Endothelial cell of umbilical vein (primary cell): Measurements from ENCODE around the gene CFAP97D1. TPM values are rescaled to one million over a fixed set of nuclear protein-coding genes. Genes with fewer than 3 reads are reported as not detected.

Experiments used
- BruUV-seq: library from RNA; stranded (reverse); fragments of 400-500 nt; replicated peaks from 2 replicates; lab custom pipeline; 2021; lab: Mats Ljungman, UMichigan
- CTCF ChIA-PET: fragments of 300-600, 350-600 bp; sonication (Branson Sonifier 250); formaldehyde crosslinking; loops from one replicate; lab custom pipeline; 2021; ENCODE audit warnings: antibody characterized with exemption, inconsistent platforms; lab: Charles Lee
- POLR2A ChIA-PET: fragments of 300-600, 350-600 bp; sonication (Branson Sonifier 250); formaldehyde crosslinking; loops from one replicate; lab custom pipeline; 2021; ENCODE audit warnings: antibody characterized with exemption, inconsistent platforms; lab: Charles Lee
- DNase-seq: peaks from one replicate; pipeline ENCODE4 v3.0.0-alpha.2; 2011; ENCODE audit warnings: low read depth, low spot score
- FAIRE-seq: peaks from 2 replicates; lab custom pipeline; 2011; peaks lifted over from hg19 to GRCh38; lab: Jason Lieb, UNC
- H2AFZ ChIP-seq: 2 replicates; pipeline ENCODE4 v1.6.0; 2012; ENCODE audit warnings: low read depth, low read length, control low read depth, inconsistent platforms
- H3K27ac ChIP-seq: 2 replicates; pipeline ENCODE4 v1.5.1; 2011; ENCODE audit warnings: low read depth, mild to moderate bottlenecking, control low read depth, low read length, moderate library complexity; ENCODE audit not compliant: insufficient read depth
- H3K27me3 ChIP-seq, 2 experiments: 2 replicates each; pipeline versions ENCODE4 v1.6.0 to v1.6.1; 2011; ENCODE audit warnings: low read length in 2 of 2, mixed read lengths in 1 of 2; ENCODE audit not compliant: control insufficient read depth in 2 of 2, insufficient read depth in 2 of 2
- H3K36me3 ChIP-seq, 2 experiments: 2 replicates in 1 of 2; 3 replicates in 1 of 2; pipeline ENCODE4 v1.5.1; 2011; ENCODE audit warnings: low read length in 2 of 2, mild to moderate bottlenecking in 1 of 2, moderate library complexity in 1 of 2; ENCODE audit not compliant: control insufficient read depth in 2 of 2, insufficient read depth in 2 of 2; ENCODE audit errors: extremely low read depth in 1 of 2
- H3K4me1 ChIP-seq: 3 replicates; pipeline ENCODE4 v1.5.1; 2011; ENCODE audit warnings: mild to moderate bottlenecking, low read length; ENCODE audit not compliant: control insufficient read depth, insufficient read depth; ENCODE audit errors: extremely low read depth
- H3K4me2 ChIP-seq: 2 replicates; pipeline ENCODE4 v1.6.1; 2011; ENCODE audit warnings: low read length, control low read depth, mixed read lengths; ENCODE audit not compliant: insufficient read depth
- H3K4me3 ChIP-seq, 3 experiments: fragments of 200-600 bp in 1 of 3; sonication (generic), shearing (Covaris generic) in 1 of 3; replicated peaks in 1 of 3; 2 replicates each; pipeline ENCODE4 v1.5.1; 2011 to 2016; ENCODE audit warnings: control low read depth in 3 of 3, low read length in 3 of 3, mild to moderate bottlenecking in 2 of 3, inconsistent platforms in 1 of 3, low read depth in 1 of 3, moderate library complexity in 1 of 3; ENCODE audit not compliant: insufficient read depth in 1 of 3
- H3K79me2 ChIP-seq: 2 replicates; pipeline ENCODE4 v1.6.0; 2012; ENCODE audit warnings: low read length, inconsistent platforms; ENCODE audit not compliant: control insufficient read depth, insufficient read depth
- H3K9ac ChIP-seq: replicated peaks from 2 replicates; pipeline ENCODE3; 2011; ENCODE audit warnings: low read length, control low read depth; ENCODE audit not compliant: insufficient read depth; ENCODE audit errors: extremely low read depth
- H3K9me1 ChIP-seq: replicated peaks from 3 replicates; pipeline ENCODE4 v1.6.0; 2011; ENCODE audit warnings: mild to moderate bottlenecking, low read length; ENCODE audit not compliant: control insufficient read depth, insufficient read depth; ENCODE audit errors: extremely low read depth
- H3K9me3 ChIP-seq: replicated peaks from 2 replicates; pipeline ENCODE4 v1.5.1; 2012; ENCODE audit warnings: low read length, inconsistent platforms; ENCODE audit not compliant: control insufficient read depth, insufficient read depth
- H4K20me1 ChIP-seq: replicated peaks from 2 replicates; pipeline ENCODE3; 2011; ENCODE audit warnings: mild to moderate bottlenecking, low read length; ENCODE audit not compliant: control insufficient read depth, insufficient read depth; ENCODE audit errors: extremely low read depth
- CTCF ChIP-seq, 2 donors: IDR thresholded peaks; 1 replicate in 1 of 2; 2 replicates in 1 of 2; pipeline ENCODE4 v1.5.1; 2011; ENCODE audit warnings: low read length in 2 of 2, mild to moderate bottlenecking in 2 of 2, moderate library complexity in 2 of 2, control low read depth in 1 of 2, inconsistent platforms in 1 of 2, low read depth in 1 of 2; ENCODE audit not compliant: insufficient read depth in 1 of 2; ENCODE audit errors: extremely low read depth in 1 of 2
- EZH2 ChIP-seq: IDR thresholded peaks from 2 replicates; pipeline ENCODE4 v1.6.1; 2012; ENCODE audit warnings: borderline replicate concordance, low read depth, mild to moderate bottlenecking, moderate library complexity, low read length, inconsistent platforms; ENCODE audit not compliant: severe bottlenecking
- FOS ChIP-seq: IDR thresholded peaks from 2 replicates; pipeline ENCODE4 v1.6.1; 2011; ENCODE audit warnings: mild to moderate bottlenecking, low read length, moderate library complexity, borderline replicate concordance; ENCODE audit not compliant: insufficient read depth
- GATA2 ChIP-seq: IDR thresholded peaks from 2 replicates; pipeline ENCODE4 v1.7.0; 2011; ENCODE audit warnings: low read depth, mild to moderate bottlenecking, moderate library complexity, mixed read lengths, low read length; ENCODE audit not compliant: insufficient read length, insufficient read depth
- JUN ChIP-seq: IDR thresholded peaks from 2 replicates; pipeline ENCODE4 v1.6.1; 2011; ENCODE audit warnings: borderline replicate concordance, low read depth; ENCODE audit not compliant: insufficient read length, insufficient read depth
- MAX ChIP-seq: IDR thresholded peaks from 2 replicates; pipeline ENCODE4 v1.6.1; 2011; ENCODE audit not compliant: insufficient read depth, insufficient read length
- MYC ChIP-seq: IDR thresholded peaks from one replicate; pipeline ENCODE4 v1.6.1; 2011; ENCODE audit warnings: mild to moderate bottlenecking, low read depth, low read length
- POLR2A ChIP-seq: IDR thresholded peaks from 2 replicates; pipeline ENCODE4 v1.6.1; 2012; ENCODE audit warnings: low read depth, mild to moderate bottlenecking, control low read depth, low read length
- POLR2AphosphoS5 ChIP-seq: IDR thresholded peaks from 2 replicates; pipeline ENCODE4 v1.6.1; 2012; ENCODE audit warnings: low read depth, mild to moderate bottlenecking, control low read depth, low read length, moderate library complexity; ENCODE audit not compliant: insufficient read depth
- dilution Hi-C: fragments of 300-500 bp; cut with MboI; formaldehyde crosslinking; loops from one replicate; pipeline ENCODE4 v1.15.0; 2019; ENCODE audit warnings: low sequenced_read_pairs; ENCODE audit not compliant: extremely low pct_ligation_motif_present
- intact Hi-C: fragments of 100-400 bp; cut with micrococcal nuclease; formaldehyde crosslinking; loops from one replicate; pipeline ENCODE4 v1.10.0; 2022
- polyA plus RNA-seq, 4 experiments: library from polyadenylated mRNA; depleted of rRNA in 3 of 4; stranded (reverse) in 3 of 4; unstranded in 1 of 4; fragments of >200 nt; gene quantifications; 2 replicates each; pipeline versions ENCODE4 v1.2.1 to v1.2.3, GENCODE V29; 2011 to 2012; ENCODE audit warnings: missing spikeins in 1 of 4
- total RNA-seq: library from RNA; stranded (reverse); gene quantifications from 2 replicates; pipeline ENCODE4 v1.2.3, GENCODE V29; 2021

CFAP97D1 gene
- total and polyA plus RNA-seq, 2 donors (not counting 3 experiments of a cell fraction or from before 2014, with no cell fraction given) = not detected

DNA sequence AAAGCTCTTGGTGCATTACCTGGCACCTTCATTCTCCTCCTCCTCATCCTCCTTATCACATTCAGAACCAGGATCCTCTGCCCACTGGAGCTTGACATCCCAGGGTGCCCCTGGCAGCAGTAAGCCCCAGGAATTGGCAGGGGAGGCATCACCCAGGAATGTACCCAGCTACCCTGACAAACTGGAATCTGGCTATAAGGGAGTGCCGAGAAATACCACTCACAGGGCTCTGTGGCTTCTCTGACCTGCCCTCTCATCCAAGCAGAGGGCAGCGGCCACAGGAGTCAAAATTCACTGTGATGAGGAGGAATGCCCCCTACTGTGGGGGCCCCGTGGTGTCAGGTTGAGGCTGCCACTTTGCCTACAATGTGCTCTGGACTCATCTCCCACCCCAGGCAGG, 33.2 kb downstream of the CFAP97D1 start:
- H3K9ac ChIP-seq = no peak overlapping the region
- no TSS peak for BruUV-seq
- H3K4me3 ChIP-seq = no peak overlapping the region
- no peaks in the 10 kb centered on the region for H3K9me3 ChIP-seq
- no peaks in the 10 kb centered on the region for H3K79me2 ChIP-seq
- H3K27me3 ChIP-seq = no peaks in the 10 kb centered on the region
- no peaks in the 10 kb centered on the region for H4K20me1 ChIP-seq
- POLR2A ChIA-PET = no interaction called here
- DNase-seq = no peak
- peaks cover 14% of the 10 kb centered on the region for H3K4me1 ChIP-seq
- TF ChIP-seq JUN = no peak
- TF ChIP-seq POLR2A = no peak
- no peak overlapping the region for H2AFZ ChIP-seq
- H3K27ac ChIP-seq = no peak overlapping the region
- dilution Hi-C loops = no loop called here
- H3K4me2 ChIP-seq = no peak overlapping the region
- no peak for FAIRE-seq
- intact Hi-C loops = no loop called here
- H3K9me1 ChIP-seq = no peaks in the 10 kb centered on the region
- CTCF ChIA-PET = interaction anchor here (1.2 to 1.3 kb wide), 3 partner anchors 9 to 33 kb away, joined by 3 read pairs; no protein-coding TSS in a partner anchor
- peaks cover 2 to 5% of the 10 kb centered on the region in 2 experiments for H3K36me3 ChIP-seq

- Histone ChIP-seq H4K20me1 (no peaks in the 10 kb centered on the region), H3K36me3 (peaks cover 2 to 5% of the 10 kb centered on the region in 2 experiments), H3K9ac (peak overlapping the region; percentile 26), H3K9me3 (no peaks in the 10 kb centered on the region), H3K4me1 (peaks cover 14% of the 10 kb centered on the region), H3K4me3 (no peak overlapping the region), H3K27me3 (no peaks in the 10 kb centered on the region), H3K4me2 (peak overlapping the region; percentile 50), H2AFZ (no peak overlapping the region), H3K79me2 (no peaks in the 10 kb centered on the region), H3K27ac (peak overlapping the region; percentile 46), H3K9me1 (no peaks in the 10 kb centered on the region)
- ChIA-PET POLR2A (no interaction called here), CTCF (interaction anchor here (1.2 to 1.3 kb wide), 3 partner anchors 10 to 32 kb away, joined by 3 read pairs; no protein-coding TSS in a partner anchor)
- dilution Hi-C loops = no loop called here
- no TSS peak for BruUV-seq
- FAIRE-seq (peak; percentile 24), DNase-seq (no peak)
- intact Hi-C loops = no loop called here
- no peak for TF ChIP-seq POLR2AphosphoS5
- no peak for TF ChIP-seq CTCF (IDR thresholded peaks at IDR 0.05; ENCODE audit: extremely low read depth in 1 of 2, insufficient read depth in 1 of 2, low read depth in 1 of 2, low read length in 2 of 2)
- TF ChIP-seq POLR2A = no peak
- TF ChIP-seq MAX = no peak
- no peak for TF ChIP-seq FOS
- TF ChIP-seq MYC = no peak
- TF ChIP-seq JUN = no peak
- TF ChIP-seq EZH2 = no peak
- no peak for TF ChIP-seq GATA2
Measured at GRCh38 chr17:43814026-43814425, 33.8 kb downstream of the CFAP97D1 start.
